ENCODE data around the gene PCBP3. TPM values are rescaled to one million over a fixed set of nuclear protein-coding genes. Genes with fewer than 3 reads are reported as not detected.
"Not testable (repeated sequence)": the region's sequence is repeated elsewhere in the genome, so short reads cannot be mapped to it uniquely, and the experiment has no call there.

Gene PCBP3
- total RNA-seq, 1 experiment from 2014 or later, result 1.4 TPM

- TF ChIP-seq CTCF (IDR thresholded peaks at IDR 0.05; ENCODE audit: unreplicated experiment), result no peak
- no peak for DNase-seq
- H3K4me1 Mint-ChIP-seq (ENCODE audit: low read depth, unreplicated experiment), result no peaks in the 10 kb centered on the region
- CTCF ChIA-PET, result no interaction called here
- no peaks in the 10 kb centered on the region for H3K36me3 Mint-ChIP-seq (ENCODE audit: insufficient read depth, unreplicated experiment)
- no TSS peak for BruUV-seq (replicated peaks)
- intact Hi-C loops (cut with micrococcal nuclease; ENCODE audit: unreplicated experiment), result no loop called here
- H3K27me3 Mint-ChIP-seq (ENCODE audit: unreplicated experiment), result peaks cover 76% of the 10 kb centered on the region
- H3K9me3 Mint-ChIP-seq (ENCODE audit: low read depth, unreplicated experiment), result no peaks in the 10 kb centered on the region
- H3K4me3 Mint-ChIP-seq (ENCODE audit: low read depth, unreplicated experiment), result no peak overlapping the region
- no peak overlapping the region for H3K27ac Mint-ChIP-seq (ENCODE audit: unreplicated experiment)
Observed at GRCh38 chr21:45882645-45883044, 239.1 kb downstream of the PCBP3 start.

- H3K36me3 Mint-ChIP-seq (ENCODE audit: insufficient read depth, unreplicated experiment), result no peaks in the 10 kb centered on the region
- DNase-seq, result no peak
- H3K27me3 Mint-ChIP-seq (ENCODE audit: unreplicated experiment), result peaks cover 73% of the 10 kb centered on the region
- CTCF ChIA-PET, result no interaction called here
- H3K27ac Mint-ChIP-seq (ENCODE audit: unreplicated experiment), result no peak overlapping the region
- no peaks in the 10 kb centered on the region for H3K9me3 Mint-ChIP-seq (ENCODE audit: low read depth, unreplicated experiment)
- BruUV-seq (replicated peaks), result no TSS peak
- no peak overlapping the region for H3K4me3 Mint-ChIP-seq (ENCODE audit: low read depth, unreplicated experiment)
- no peaks in the 10 kb centered on the region for H3K4me1 Mint-ChIP-seq (ENCODE audit: low read depth, unreplicated experiment)
- no peak for TF ChIP-seq CTCF (IDR thresholded peaks at IDR 0.05; ENCODE audit: unreplicated experiment)
- intact Hi-C loops (cut with micrococcal nuclease; ENCODE audit: unreplicated experiment), result no loop called here
Observed at GRCh38 chr21:45883090-45883489, 239.6 kb downstream of the PCBP3 start.

- TF ChIP-seq CTCF (IDR thresholded peaks at IDR 0.05; ENCODE audit: unreplicated experiment), result no peak
- Mint-ChIP-seq H3K27me3 (ENCODE audit: unreplicated experiment) (peaks cover 76% of the 10 kb centered on the region), H3K4me3 (ENCODE audit: low read depth, unreplicated experiment) (no peak overlapping the region), H3K4me1 (ENCODE audit: low read depth, unreplicated experiment) (no peaks in the 10 kb centered on the region), H3K27ac (ENCODE audit: unreplicated experiment) (no peak overlapping the region), H3K36me3 (ENCODE audit: insufficient read depth, unreplicated experiment) (no peaks in the 10 kb centered on the region), H3K9me3 (ENCODE audit: low read depth, unreplicated experiment) (no peaks in the 10 kb centered on the region)
- no peak for DNase-seq
- intact Hi-C loops (cut with micrococcal nuclease; ENCODE audit: unreplicated experiment), result no loop called here
- CTCF ChIA-PET, result no interaction called here
- BruUV-seq (replicated peaks), result no TSS peak
Observed at GRCh38 chr21:45885597-45885929, 242.0 kb downstream of the PCBP3 start.

GRCh38 chr21:45885930-45886601 is 242.5 kb downstream of the PCBP3 start:
- DNase-seq; BruUV-seq (replicated peaks); H3K4me1 Mint-ChIP-seq (ENCODE audit: low read depth, unreplicated experiment); intact Hi-C loops (cut with micrococcal nuclease; ENCODE audit: unreplicated experiment); H3K4me3 Mint-ChIP-seq (ENCODE audit: low read depth, unreplicated experiment); H3K27ac Mint-ChIP-seq (ENCODE audit: unreplicated experiment); H3K9me3 Mint-ChIP-seq (ENCODE audit: low read depth, unreplicated experiment); H3K36me3 Mint-ChIP-seq (ENCODE audit: insufficient read depth, unreplicated experiment): not testable (repeated sequence)
- CTCF ChIA-PET, result interaction anchor here (0.7 kb wide), 1 partner anchor 87 kb away, joined by 3 read pairs; no protein-coding TSS in a partner anchor
- H3K27me3 Mint-ChIP-seq (ENCODE audit: unreplicated experiment), result peaks cover 76% of the 10 kb centered on the region

- intact Hi-C loops (cut with micrococcal nuclease; ENCODE audit: unreplicated experiment), result no loop called here
- H3K4me1 Mint-ChIP-seq (ENCODE audit: low read depth, unreplicated experiment), result no peaks in the 10 kb centered on the region
- H3K4me3 Mint-ChIP-seq (ENCODE audit: low read depth, unreplicated experiment), result no peak overlapping the region
- no peak for TF ChIP-seq CTCF (IDR thresholded peaks at IDR 0.05; ENCODE audit: unreplicated experiment)
- no peak for DNase-seq
- peaks cover 76% of the 10 kb centered on the region for H3K27me3 Mint-ChIP-seq (ENCODE audit: unreplicated experiment)
- no peaks in the 10 kb centered on the region for H3K36me3 Mint-ChIP-seq (ENCODE audit: insufficient read depth, unreplicated experiment)
- CTCF ChIA-PET, result interaction anchor here (0.7 kb wide), 1 partner anchor 87 kb away, joined by 3 read pairs; no protein-coding TSS in a partner anchor
- no peak overlapping the region for H3K27ac Mint-ChIP-seq (ENCODE audit: unreplicated experiment)
- no TSS peak for BruUV-seq (replicated peaks)
- H3K9me3 Mint-ChIP-seq (ENCODE audit: low read depth, unreplicated experiment), result no peaks in the 10 kb centered on the region
Observed at GRCh38 chr21:45886610-45887026, 243.1 kb downstream of the PCBP3 start.
